GM19351 (cell line): ENCODE data around the gene HBZ.
"Not testable (repeated sequence)": the region's sequence is repeated elsewhere in the genome, so short reads cannot be mapped to it uniquely, and the experiment has no call there.

Source experiments
- ATAC-seq: cut with Tn5 transposase; IDR thresholded peaks from one replicate; pipeline ENCODE4 v1.9.1; 2021; ENCODE audit warnings: mild to moderate bottlenecking, moderate library complexity; ENCODE audit not compliant: unreplicated experiment

HBZ gene

DNA sequence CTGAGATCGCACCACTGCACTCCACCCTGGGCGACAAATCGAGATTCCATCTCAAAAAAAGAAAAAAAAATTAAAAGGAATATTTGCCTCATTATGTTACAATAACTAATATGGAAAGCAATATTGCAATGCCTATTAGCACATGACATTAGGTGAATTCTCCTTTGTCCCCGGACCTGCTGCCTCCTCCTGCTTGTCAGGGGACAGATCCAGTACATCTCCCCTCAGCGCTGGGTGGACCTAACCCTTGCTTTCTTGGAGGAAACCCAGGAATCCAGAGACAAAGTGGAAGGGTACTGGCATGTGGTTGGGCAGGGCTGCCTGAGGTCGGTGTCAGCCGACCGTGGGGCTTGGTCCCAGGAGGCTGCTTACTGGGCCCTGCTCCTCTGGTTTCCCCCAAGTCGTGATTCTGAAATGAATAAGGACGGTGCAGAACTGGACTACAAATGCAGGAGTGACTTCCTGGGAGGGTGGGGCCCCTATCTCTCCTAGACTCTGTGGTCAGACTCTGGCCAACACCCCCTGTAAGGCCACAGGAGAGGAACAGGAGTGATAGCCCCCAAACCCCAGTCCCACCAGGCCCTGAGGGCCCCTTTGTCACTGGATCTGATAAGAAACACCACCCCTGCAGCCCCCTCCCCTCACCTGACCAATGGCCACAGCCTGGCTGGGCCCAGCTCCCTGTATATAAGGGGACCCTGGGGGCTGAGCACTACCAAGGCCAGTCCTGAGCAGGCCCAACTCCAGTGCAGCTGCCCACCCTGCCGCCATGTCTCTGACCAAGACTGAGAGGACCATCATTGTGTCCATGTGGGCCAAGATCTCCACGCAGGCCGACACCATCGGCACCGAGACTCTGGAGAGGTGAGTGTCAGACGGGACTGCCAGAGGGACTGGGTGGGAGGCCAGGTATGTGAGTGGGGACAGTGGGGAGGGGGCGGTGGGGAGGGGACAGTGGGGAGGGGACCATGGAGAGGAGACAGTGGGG is at the start of gene HBZ:
Gene HBZ, plus strand, starts transcription at position 504 of the 988 bp plus-strand sequence. Its CDS starts 266 bp downstream, at position 770.
- no peak for ATAC-seq

DNA sequence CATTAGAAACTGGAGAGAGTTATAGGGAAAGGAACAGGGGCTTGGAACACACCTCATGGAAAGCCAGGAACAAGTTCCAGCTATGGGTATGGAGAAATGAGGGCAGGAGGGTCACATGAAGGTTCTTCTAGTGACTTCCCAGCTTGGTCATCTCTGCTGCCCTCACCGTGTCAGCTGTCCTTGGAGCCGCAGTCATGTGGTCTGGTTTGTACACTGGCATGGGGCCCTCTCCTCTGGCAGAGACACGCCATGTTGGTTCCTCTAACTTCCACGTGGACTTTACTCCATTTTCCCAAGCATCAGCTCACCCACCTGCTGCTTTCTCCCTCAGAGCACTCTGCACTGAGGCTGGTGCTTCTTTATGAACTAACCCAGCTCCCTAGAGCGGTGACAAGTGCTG is 48.1 kb upstream of the HBZ start:
- no peak for ATAC-seq

DNA sequence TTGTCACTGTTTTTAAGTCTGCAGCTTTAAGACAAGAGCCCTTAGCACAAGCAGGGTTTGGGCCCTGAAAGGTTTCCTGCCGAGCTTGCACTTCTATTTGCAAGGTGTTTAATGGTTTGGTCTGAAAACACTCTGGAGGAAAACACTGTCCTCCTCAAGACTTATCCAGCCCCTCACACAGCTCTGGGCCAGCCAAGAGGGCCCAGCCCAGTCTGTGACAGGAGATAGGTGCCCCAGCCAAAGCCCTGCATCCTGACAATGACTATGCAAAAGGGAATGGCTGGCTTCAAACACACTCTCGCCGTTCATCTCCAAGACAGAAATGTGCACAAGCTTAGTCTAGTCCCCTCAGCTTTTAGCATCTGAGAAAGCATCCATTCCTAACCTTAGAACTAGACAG is 47.5 kb upstream of the HBZ start:
- no peak for ATAC-seq

DNA sequence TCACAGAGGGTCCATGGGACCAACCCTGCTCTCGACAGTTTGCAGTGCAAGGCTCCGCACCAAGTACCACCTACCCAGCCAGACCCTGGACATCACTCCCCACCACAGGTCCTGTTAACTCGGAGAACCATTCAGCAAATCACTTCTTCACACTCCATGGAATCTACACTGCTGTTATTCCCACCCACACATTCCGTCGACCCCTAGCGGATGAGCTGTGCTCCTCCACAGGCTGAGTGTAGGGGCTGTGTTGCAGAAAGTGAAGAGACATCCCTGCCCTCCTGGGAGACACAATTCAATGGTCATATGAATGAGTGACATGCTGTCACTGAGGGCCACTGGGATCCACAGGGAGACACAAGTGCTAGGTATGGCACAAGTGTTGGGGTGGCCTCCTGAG is 46.9 kb upstream of the HBZ start:
- no peak for ATAC-seq

DNA sequence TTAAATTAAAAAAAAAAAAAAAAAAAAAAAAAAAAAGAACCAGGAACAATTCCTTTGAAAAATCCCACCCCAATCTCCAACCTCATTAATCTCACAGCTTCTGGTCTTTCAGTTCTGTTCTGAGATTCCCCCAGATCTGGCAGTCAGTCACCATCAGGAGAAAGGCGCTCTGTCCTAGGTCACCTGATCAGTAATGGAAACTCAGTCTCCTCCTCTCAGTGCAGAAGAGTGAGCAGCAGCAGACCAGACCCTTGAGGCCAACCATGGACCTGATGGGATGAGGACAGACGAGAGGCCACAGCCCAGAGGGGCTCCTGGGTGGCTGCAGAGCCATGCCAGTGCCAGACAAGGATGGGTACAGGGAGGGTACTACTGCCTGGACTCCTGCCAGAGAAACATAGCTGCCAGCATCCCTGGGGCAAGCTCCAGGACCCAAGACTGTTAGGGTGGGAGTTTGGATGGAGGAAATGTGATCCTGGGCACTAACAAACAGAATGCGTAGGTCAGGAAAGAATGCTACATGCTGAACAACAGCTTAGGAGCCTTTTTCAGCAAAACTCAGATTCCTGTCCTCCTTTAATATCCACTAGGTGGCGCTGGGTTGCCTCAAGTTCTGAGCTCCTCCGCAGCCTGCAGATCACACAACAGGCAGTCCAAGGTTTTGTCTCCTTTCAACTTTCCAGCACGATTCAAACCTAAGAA is 45.7 kb upstream of the HBZ start:
- no peak for ATAC-seq

DNA sequence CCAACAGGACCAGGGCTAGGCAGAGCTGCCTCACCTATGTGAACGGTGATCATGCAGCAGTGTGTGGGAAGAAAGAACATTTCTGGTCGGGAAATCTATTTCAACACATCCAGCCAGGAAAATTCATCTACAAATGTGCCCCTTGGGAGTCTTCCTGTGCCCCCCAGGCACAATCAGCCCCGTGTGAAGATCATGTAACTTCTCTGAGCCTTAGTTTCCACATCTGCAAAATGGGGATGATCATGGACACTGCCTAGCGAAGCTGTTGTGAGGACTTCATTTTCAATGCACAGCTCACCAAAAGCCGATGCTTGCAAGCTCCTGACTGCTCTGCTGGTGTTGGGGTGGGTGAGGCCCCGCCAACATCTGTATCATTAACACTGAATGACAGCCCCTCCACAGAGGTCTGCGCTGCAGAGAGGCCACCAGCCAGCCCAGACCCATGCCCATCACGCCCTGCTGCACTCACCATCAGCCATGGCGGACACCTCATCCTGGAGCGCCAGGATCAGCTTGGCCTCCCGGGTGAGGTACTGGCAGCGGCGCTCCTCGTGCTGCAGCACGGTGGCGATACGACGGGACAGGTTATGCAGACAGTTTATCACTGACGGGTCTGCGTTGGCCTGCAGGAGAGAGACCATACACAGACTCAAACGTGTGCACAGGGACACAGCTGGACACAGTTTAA is 40.1 kb upstream of the HBZ start:
- no peak for ATAC-seq

DNA sequence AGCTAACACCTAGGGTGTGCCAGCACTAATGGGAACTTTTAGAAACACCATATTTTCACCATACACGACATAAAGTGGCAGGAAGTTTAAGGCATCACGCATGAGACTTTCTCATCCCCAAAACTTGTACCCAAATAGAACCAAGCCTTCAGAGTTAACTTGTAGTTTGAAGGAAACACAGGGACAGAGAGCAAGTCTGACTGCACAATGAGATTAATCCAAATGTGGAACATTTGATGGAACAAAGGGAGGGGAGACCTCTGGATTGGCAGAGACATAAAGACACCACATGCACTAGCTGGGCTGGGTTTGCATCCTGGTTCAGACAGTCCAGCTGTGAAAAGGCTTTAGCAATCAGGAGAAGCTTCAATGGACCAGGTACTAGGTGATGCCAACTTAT is 38.1 kb upstream of the HBZ start:
- ATAC-seq, result no peak

DNA sequence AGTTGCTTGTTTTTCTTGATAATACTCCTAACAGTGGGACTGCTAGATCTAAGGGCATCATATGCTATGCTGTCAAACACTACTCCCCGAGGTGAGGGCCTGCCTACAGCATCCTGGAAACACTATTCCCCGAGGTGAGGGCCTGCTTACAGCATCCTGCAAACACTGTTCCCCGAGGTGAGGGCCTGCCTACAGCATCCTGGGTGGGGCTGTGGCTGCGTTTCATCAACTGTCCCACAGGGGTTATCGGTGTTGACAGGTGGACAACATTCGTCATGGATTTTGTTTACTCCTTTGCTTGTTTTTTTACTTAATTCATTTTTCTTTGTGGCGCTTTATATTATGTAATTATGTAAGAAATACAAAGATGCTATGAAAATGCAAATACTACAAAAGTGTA is 36.4 kb upstream of the HBZ start:
- ATAC-seq, result no peak

DNA sequence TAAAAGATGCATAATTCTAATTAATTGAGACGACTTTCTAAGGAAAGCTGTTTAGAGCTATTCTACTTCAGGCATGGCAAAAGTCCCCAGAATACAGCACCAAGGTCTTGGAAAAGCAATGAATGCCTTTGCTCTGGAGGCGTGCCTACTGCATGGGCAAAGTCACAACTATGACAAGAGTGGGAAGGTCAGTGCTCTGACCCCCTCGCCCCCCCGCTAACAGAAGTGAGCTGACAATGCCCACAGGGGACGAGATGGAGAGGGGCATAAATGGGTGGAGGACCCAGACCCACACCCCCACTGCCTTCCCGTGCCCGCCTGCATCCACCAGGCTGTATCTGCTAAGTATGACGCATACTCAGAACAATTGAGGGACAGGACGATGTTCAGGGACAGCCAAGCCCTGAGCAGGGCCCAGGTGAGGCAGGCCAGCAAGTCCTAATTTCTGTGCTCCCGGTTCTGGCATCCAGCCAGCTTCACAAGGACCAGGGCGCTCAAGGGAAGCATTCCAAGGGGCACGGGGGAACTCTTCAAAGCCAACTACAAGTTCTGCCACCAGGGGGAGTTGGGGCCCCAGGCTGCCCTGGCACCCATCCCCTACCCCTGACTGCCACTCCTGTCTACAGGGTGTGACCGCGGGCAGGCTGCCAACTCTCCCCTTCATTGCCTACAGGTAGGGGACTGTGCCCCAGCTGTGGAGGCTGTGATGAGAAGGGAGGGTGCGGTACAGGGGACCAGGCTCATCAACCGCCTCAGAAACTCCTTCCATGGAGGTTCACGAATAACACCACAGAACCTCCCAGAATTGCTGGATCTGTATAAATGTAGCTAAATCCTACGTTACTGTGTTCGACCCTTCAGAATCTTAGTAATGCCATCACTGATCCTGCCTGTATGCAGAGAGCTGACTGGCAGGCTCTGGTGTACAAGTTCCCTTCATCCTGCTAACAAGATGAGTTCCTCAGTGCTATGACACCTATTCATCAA is 34.8 kb upstream of the HBZ start:
- ATAC-seq, result no peak

DNA sequence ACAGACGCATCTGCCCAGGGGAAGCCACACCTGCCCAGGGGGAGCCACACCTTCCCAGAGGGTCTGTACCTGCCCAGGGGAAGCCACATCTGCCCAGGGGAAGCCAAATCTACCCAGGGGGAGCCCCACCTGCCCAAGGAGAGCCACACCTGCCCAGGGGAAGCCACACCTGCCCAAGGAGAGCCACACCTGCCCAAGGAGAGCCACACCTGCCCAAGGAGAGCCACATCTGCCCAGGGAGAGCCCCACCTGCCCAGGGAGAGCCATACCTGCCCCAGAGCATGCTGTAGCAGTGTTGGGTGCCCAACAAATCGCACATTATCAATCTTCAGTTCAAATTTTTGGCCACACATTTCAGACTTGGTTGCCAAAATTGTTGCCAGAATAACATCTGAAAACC is 33.6 kb upstream of the HBZ start:
- ATAC-seq, result no peak

DNA sequence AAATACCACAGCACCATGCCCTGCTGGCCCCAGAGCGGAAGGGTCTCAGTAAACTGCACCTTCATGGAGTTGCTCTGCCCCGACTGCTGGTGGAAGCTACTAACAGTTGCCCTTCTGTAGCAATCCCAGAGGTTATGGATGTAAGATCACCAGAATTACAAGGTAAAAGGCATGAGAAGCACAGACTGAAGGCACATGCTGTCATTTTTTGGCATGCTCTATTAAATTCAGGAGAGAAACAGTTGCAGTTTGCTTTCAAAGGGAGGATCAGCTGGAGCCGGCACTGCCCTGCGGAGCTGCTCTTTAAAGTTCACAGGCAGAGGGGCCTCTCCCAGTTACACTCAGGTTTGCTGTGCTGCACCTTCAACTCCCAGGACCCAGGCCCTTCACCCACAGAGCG is 33.1 kb upstream of the HBZ start:
- no peak for ATAC-seq

DNA sequence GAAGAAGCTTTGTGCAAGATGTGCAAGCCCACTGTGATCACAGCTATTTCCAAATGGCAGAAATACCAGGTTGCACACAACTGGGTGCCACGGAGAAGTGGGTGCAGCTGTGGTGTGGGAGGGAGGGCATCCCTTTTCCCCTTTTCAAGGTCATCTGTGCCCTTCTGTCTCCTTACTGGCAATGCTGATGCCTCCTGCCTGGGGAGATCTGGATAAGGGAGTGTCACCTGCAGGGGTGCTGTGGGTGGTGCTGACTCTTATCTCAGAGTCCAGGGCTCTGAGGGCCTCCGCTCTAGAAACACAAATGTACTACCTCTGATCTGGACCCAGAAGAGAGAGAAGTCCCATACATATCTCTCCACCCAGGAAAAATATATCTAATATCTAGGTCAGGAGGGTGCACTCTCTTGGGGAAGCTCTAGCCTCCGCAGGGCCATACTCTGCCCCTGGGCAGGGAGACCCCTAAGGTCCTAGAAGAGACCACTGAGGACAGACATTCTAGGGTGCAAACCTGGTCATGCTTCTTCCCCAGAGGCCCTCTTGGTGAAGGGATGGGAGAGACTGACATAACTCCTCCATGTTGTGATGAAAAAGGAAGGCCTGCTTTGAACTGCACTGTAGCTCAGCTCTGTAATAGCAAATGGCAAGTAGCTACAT is 32.5 kb upstream of the HBZ start:
- no peak for ATAC-seq

DNA sequence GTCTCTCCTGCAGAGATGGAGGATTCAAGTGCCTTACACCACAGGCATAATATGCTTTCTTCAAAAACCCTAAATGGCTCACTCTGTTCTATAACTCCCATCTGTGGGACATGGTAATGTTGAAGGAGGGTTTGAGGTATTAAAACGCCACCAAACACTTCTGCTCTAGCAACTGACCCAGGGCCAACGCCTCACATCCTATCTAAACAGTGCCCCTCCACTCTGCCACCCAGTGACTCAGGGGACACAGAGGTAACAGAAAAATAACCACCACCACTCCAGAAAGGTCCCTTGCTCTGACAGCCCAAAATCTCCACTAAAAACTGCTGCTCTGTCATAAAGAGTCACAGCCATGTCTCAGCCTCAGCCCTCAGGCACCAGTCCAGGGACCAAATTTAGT is 31.7 kb upstream of the HBZ start:
- no peak for ATAC-seq

DNA sequence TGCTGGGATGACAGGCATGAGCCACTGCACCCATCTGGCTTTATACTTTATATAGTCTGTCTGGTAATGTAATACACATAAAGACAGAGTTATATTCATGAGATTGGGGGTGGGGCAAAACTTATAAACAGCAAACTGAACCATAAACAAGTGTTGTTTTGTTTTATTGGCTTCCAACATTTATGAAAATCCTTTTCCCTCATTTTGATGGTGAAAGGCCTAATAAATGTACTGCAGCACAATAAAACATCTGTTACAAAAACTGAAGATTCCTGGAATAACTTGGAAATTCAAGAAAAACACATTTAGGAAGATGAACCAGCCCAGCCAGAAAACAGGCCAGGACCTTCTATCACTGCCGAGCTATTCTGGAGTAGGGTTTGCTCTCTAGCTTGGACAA is 30.1 kb upstream of the HBZ start:
- no peak for ATAC-seq

DNA sequence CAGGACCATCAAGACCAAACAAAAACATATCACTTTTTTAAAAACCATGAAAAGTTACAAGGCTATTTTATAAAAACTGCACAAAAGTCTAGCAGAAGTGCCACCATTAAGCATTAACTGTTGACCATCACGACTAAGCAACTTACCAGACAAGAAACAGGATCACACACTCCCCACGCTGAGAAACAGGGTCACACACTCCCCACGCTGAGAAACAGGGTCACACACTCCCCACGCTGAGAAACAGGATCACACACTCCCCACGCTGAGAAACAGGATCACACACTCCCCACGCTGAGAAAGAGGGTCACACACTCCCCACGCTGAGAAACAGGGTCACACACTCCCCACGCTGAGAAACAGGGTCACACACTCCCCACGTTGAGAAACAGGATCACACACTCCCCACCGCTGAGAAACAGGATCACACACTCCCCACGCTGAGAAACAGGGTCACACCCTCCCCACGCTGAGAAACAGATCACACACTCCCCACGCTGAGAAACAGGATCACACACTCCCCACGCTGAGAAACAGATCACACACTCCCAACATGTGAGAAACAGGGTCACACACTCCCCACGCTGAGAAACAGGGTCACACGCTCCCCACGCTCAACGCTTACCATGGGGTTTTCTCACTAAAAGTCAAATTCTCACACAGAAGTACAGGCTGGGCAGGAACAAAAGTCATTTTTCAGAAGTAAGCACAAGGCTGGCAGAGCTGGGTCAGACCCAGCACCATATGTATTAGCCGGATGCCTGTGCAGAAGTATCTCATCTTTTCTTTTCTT is 28.7 kb upstream of the HBZ start:
- ATAC-seq, result not testable (repeated sequence)

DNA sequence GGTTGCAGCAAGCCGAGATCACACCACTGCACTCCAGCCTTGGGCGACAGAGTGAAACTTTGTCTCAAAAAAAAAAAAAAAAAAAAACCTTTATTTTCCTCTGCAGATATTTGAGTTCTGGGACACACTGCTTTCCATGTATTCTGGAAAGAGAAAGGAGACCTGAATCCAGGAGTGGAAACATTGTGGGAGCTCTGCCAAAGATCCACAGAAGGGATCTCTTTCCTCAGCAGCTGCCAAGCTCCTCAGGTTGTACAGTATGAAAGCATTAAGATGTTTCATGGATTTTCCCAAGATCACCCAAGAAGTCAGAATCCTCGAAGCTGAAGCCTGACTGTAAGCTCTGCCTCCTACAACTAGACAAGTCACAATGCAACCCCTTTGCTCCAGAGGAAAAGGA is 27.4 kb upstream of the HBZ start:
- no peak for ATAC-seq

DNA sequence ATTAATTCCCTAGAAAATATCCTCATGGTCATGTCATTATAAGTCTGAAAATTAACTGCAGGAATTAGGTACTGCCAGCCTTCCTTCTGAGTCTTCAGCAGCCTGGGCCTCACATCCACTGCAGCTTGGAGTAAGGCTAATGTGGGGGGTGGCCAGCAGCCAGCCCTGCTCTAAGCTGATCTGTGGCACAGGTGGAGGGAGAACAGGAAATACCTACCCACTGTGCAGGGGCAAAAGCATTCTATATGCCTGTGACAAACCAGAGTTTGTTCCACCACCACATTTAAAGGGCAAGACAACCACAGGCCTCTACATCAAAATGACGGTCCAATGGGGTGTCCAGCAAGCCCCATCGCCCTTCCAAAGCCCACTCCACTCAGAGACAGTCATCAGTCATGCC is 23.4 kb upstream of the HBZ start:
- ATAC-seq, result no peak

DNA sequence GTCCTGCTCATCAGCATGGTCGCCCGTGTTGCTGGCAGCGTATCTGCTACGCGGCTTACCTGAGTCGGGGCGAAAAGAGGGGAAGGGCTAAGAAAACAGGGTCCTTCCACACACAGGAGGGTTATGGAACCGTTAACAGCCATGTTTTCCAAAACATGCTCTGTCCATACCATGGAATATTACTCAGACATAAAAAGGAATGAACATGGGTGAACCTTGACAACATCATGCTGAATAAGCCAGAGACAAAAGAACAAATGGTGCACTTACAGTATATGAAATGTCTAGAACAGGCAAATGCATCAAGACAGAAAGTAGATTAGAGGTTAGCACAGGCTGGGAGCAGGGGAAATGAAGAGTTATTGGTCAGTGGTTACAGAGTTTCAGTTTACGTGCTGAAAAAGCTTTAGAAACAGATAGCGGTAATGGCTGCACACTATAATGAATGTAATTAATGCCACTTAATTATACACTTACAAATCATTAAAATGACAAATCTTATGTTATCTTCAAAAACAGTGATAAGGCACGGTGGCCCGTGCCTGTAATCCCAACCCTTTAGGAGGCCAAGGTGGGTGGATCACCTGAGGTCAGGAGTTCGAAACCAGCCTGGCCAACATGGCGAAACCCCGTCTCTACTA is 21.8 kb upstream of the HBZ start:
- ATAC-seq, result no peak

DNA sequence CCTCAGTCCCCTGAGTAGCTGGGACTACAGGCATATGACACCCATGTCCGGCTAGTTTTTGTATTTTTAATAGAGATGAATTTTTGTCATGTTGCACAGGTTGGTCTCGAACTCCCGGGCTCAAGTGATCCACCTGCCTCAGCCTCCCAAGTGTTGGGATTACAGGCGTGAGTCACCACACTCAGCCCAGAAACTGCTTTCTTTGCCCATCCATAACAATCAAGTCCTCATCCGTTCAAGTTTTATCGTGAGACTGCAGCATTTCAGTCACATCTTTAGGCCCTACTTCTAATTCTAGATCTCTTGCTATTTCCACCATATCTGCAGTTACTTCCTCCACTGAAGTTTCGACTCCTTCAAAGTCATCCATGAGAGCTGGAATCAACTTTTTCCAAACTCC is 20.3 kb upstream of the HBZ start:
- ATAC-seq, result no peak
